ENCODE results near the gene HMBS. TPM values are rescaled to one million over a fixed set of nuclear protein-coding genes. Genes with fewer than 3 reads are reported as not detected.

HMBS gene
- polyA plus RNA-seq, 1 donor = 25.3 TPM

DNA sequence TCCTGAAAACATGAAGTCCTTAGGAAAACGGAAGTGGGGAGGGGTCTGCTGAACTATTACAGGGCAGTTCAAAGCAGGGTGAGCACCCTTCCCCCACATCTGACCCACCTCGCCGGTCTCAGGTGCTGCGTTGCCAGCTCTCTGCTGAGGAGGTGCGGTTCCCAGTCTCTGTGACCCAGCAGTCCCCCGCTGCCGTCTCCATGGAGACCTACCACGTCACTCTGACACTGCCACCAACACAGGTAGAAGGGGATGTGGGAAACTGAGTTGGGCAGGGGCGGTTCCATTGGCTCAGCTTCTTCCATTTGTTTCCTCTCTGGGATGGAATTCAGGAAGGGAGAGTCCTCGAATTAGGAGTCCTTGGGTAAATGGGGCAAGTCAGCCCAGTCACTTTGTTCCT lies 25.8 kb downstream of the HMBS start:
- no CpG with 5 or more reads among the region's 10 CpGs for WGBS (ENCODE audit: insufficient coverage, low lambda C conversion rate)
- no peaks in the 10 kb centered on the region for H3K27me3 ChIP-seq (ENCODE audit: control insufficient read depth, insufficient read depth, low read length)
- H3K36me3 ChIP-seq (ENCODE audit: control insufficient read depth, insufficient read depth, low read length) = peaks cover 51% of the 10 kb centered on the region
- no peak overlapping the region for H3K27ac ChIP-seq (ENCODE audit: low read length)
- H3K9me3 ChIP-seq (ENCODE audit: control insufficient read depth, low read depth, low read length) = no peaks in the 10 kb centered on the region
- H3K4me1 ChIP-seq (ENCODE audit: control insufficient read depth, insufficient read depth, low read length) = peaks cover 27% of the 10 kb centered on the region
- no peak for DNase-seq
- no peak overlapping the region for H3K4me3 ChIP-seq (ENCODE audit: low read length)

GRCh38 chr11:119111361-119111925 lies 26.8 kb downstream of the HMBS start:
- Histone ChIP-seq H3K27ac (ENCODE audit: low read length) (no peak overlapping the region), H3K4me3 (ENCODE audit: low read length) (no peak overlapping the region), H3K27me3 (ENCODE audit: control insufficient read depth, insufficient read depth, low read length) (no peaks in the 10 kb centered on the region), H3K9me3 (ENCODE audit: control insufficient read depth, low read depth, low read length) (no peaks in the 10 kb centered on the region), H3K4me1 (ENCODE audit: control insufficient read depth, insufficient read depth, low read length) (peaks cover 23% of the 10 kb centered on the region), H3K36me3 (ENCODE audit: control insufficient read depth, insufficient read depth, low read length) (peaks cover 61% of the 10 kb centered on the region)
- DNase-seq = no peak
- WGBS (ENCODE audit: insufficient coverage, low lambda C conversion rate) = 100% methylated on average over 2 of the region's 11 CpGs

DNA sequence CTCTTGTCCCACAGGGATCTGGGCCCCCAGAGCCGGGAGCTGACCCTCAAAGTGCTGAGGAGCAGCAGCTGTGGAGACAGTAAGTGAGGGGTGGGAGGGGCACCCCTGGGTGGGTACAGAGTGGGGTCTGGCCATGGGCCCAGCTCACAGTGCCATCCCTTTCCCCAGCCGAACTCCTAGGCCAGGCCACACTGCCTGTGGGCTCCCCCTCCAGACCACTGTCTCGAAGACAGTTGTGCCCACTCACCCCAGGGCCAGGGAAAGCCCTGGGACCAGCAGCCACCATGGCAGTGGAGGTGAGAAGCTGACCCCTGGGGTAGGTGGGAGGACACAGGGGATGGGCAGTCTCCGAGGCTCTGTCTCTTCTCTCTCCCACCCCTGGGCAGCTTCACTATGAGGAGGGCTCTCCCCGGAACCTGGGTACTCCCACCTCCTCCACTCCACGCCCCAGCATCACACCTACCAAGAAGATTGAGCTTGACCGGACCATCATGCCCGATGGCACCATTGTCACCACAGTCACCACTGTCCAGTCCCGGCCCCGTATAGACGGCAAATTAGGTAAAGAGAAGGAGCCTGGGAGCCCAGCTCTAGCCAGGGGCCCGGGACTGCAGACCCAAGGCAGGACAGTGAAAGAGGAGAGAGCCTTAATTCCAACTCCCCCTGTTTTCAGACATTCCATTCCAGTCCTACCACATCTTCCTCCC lies 27.8 kb downstream of the HMBS start:
- Histone ChIP-seq H3K27me3 (ENCODE audit: control insufficient read depth, insufficient read depth, low read length) (no peaks in the 10 kb centered on the region), H3K9me3 (ENCODE audit: control insufficient read depth, low read depth, low read length) (no peaks in the 10 kb centered on the region), H3K4me3 (ENCODE audit: low read length) (no peak overlapping the region)

GRCh38 chr11:119113716-119114115 lies 29.0 kb downstream of the HMBS start:
- Histone ChIP-seq H3K4me3 (ENCODE audit: low read length) (no peak overlapping the region), H3K36me3 (ENCODE audit: control insufficient read depth, insufficient read depth, low read length) (peaks cover 72% of the 10 kb centered on the region), H3K27me3 (ENCODE audit: control insufficient read depth, insufficient read depth, low read length) (no peaks in the 10 kb centered on the region), H3K27ac (ENCODE audit: low read length) (no peak overlapping the region), H3K4me1 (ENCODE audit: control insufficient read depth, insufficient read depth, low read length) (peaks cover 11% of the 10 kb centered on the region), H3K9me3 (ENCODE audit: control insufficient read depth, low read depth, low read length) (no peaks in the 10 kb centered on the region)
- WGBS (ENCODE audit: insufficient coverage, low lambda C conversion rate) = no CpG with 5 or more reads among the region's 9 CpGs
- DNase-seq = no peak

More for the DNA sequence above, 27.8 kb downstream of the HMBS start:
- WGBS (ENCODE audit: insufficient coverage, low lambda C conversion rate) = no CpG with 5 or more reads among the region's 12 CpGs
- no peak overlapping the region for H3K27ac ChIP-seq (ENCODE audit: low read length)
- no peak for DNase-seq
- H3K36me3 ChIP-seq (ENCODE audit: control insufficient read depth, insufficient read depth, low read length) = peaks cover 69% of the 10 kb centered on the region
- H3K4me1 ChIP-seq (ENCODE audit: control insufficient read depth, insufficient read depth, low read length) = peaks cover 18% of the 10 kb centered on the region

GRCh38 chr11:119114351-119114750 lies 29.7 kb downstream of the HMBS start:
- no peak overlapping the region for H3K4me3 ChIP-seq (ENCODE audit: low read length)
- peaks cover 6% of the 10 kb centered on the region for H3K4me1 ChIP-seq (ENCODE audit: control insufficient read depth, insufficient read depth, low read length)
- no peaks in the 10 kb centered on the region for H3K9me3 ChIP-seq (ENCODE audit: control insufficient read depth, low read depth, low read length)
- peaks cover 72% of the 10 kb centered on the region for H3K36me3 ChIP-seq (ENCODE audit: control insufficient read depth, insufficient read depth, low read length)
- DNase-seq = no peak
- no peak overlapping the region for H3K27ac ChIP-seq (ENCODE audit: low read length)
- no peaks in the 10 kb centered on the region for H3K27me3 ChIP-seq (ENCODE audit: control insufficient read depth, insufficient read depth, low read length)
- WGBS (ENCODE audit: insufficient coverage, low lambda C conversion rate) = no CpG with 5 or more reads among the region's 5 CpGs

GRCh38 chr11:119115484-119116234 lies 31.0 kb downstream of the HMBS start:
- DNase-seq = no peak
- Histone ChIP-seq H3K4me3 (ENCODE audit: low read length) (no peak overlapping the region), H3K36me3 (ENCODE audit: control insufficient read depth, insufficient read depth, low read length) (peaks cover 63% of the 10 kb centered on the region), H3K27ac (ENCODE audit: low read length) (no peak overlapping the region), H3K27me3 (ENCODE audit: control insufficient read depth, insufficient read depth, low read length) (no peaks in the 10 kb centered on the region), H3K9me3 (ENCODE audit: control insufficient read depth, low read depth, low read length) (no peaks in the 10 kb centered on the region), H3K4me1 (ENCODE audit: control insufficient read depth, insufficient read depth, low read length) (peaks cover 2% of the 10 kb centered on the region)
- 39% methylated on average over 2 of the region's 24 CpGs for WGBS (ENCODE audit: insufficient coverage, low lambda C conversion rate)

DNA sequence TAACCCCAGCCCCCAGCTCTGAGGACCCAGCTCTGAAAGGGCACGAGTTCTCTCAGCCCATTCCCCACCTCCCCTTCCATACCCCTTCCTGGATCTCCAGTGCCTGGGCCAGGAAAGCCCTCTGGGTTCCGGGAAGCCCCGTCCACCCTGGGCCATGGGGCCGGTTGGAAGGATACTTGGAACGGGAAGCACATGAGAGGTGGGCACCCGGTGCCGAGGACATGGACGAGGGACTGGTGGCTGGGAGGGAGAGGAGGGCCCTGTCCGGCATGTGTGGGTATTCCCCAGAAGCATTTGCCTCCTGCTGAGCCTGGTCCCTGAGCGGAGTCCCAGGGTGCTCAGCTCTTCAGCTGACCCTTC lies 31.5 kb downstream of the HMBS start:
- no peak for DNase-seq
- no CpG with 5 or more reads among the region's 10 CpGs for WGBS (ENCODE audit: insufficient coverage, low lambda C conversion rate)
- Histone ChIP-seq H3K27me3 (ENCODE audit: control insufficient read depth, insufficient read depth, low read length) (no peaks in the 10 kb centered on the region), H3K36me3 (ENCODE audit: control insufficient read depth, insufficient read depth, low read length) (peaks cover 58% of the 10 kb centered on the region), H3K27ac (ENCODE audit: low read length) (no peak overlapping the region), H3K4me3 (ENCODE audit: low read length) (no peak overlapping the region), H3K9me3 (ENCODE audit: control insufficient read depth, low read depth, low read length) (no peaks in the 10 kb centered on the region), H3K4me1 (ENCODE audit: control insufficient read depth, insufficient read depth, low read length) (peaks cover 4% of the 10 kb centered on the region)

DNA sequence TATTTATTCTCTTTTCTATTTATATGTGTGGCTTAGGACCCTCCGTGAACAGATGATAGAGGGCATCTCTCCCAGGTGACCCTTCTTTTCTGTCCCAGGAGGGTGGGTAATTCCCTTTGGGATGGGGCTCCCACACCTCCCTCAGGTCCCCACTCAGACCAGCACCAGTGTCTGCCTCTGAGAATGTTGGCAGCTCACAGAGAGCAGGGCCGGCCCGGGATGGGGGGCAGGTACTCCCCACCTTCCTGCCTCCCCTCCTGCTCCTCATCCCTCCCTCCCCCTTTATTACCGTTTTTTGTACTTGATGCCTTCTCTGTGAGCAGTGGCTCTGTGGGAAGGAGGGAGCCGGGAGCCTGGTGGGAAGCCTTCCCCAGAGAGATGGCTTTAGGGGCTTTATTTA lies 31.9 kb downstream of the HMBS start:
- Histone ChIP-seq H3K36me3 (ENCODE audit: control insufficient read depth, insufficient read depth, low read length) (peaks cover 54% of the 10 kb centered on the region), H3K27me3 (ENCODE audit: control insufficient read depth, insufficient read depth, low read length) (no peaks in the 10 kb centered on the region), H3K4me1 (ENCODE audit: control insufficient read depth, insufficient read depth, low read length) (peaks cover 4% of the 10 kb centered on the region), H3K4me3 (ENCODE audit: low read length) (no peak overlapping the region), H3K9me3 (ENCODE audit: control insufficient read depth, low read depth, low read length) (no peaks in the 10 kb centered on the region), H3K27ac (ENCODE audit: low read length) (no peak overlapping the region)
- no peak for DNase-seq
- no CpG with 5 or more reads among the region's 5 CpGs for WGBS (ENCODE audit: insufficient coverage, low lambda C conversion rate)

DNA sequence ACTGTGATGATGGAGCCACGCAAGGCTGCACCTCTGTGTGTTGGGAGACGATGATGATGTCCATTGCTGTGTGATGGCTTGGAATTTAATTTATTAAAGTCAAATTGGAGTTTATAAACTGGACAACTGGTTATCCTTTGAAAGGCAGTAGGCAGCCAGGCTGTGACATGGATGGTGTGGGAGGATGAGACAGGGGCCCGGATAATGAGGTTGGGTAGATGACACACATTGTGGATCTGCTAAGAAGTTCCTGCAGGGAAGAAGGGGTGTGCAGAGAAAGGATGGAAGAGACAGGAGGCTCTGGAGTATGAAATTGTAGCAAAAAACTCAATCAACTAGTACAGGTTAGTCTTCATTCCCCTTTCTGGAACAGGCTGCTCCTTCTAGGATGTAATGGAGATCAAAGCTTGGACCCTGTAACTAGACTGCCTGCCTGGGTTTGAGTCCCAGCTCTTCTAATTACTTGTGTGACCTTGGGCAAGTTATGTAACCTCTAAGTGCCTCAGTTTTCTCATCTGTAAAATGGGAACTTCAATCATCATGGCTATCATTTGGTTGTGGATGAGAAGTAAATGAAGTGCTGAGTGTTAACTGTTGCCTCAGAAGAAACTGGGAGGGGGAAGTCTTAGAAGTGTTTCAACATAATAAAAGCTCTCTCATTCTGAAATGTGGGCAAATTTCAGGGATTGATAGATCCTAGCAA lies 32.5 kb downstream of the HMBS start:
- WGBS (ENCODE audit: insufficient coverage, low lambda C conversion rate) = no CpG with 5 or more reads among the region's 3 CpGs
- H3K36me3 ChIP-seq (ENCODE audit: control insufficient read depth, insufficient read depth, low read length) = peaks cover 48% of the 10 kb centered on the region
- H3K9me3 ChIP-seq (ENCODE audit: control insufficient read depth, low read depth, low read length) = no peaks in the 10 kb centered on the region
- H3K4me3 ChIP-seq (ENCODE audit: low read length) = no peak overlapping the region
- DNase-seq = no peak
- peaks cover 6% of the 10 kb centered on the region for H3K4me1 ChIP-seq (ENCODE audit: control insufficient read depth, insufficient read depth, low read length)
- no peaks in the 10 kb centered on the region for H3K27me3 ChIP-seq (ENCODE audit: control insufficient read depth, insufficient read depth, low read length)
- no peak overlapping the region for H3K27ac ChIP-seq (ENCODE audit: low read length)

- Histone ChIP-seq H3K36me3 (ENCODE audit: control insufficient read depth, insufficient read depth, low read length) (peaks cover 38% of the 10 kb centered on the region), H3K27ac (ENCODE audit: low read length) (no peak overlapping the region), H3K4me1 (ENCODE audit: control insufficient read depth, insufficient read depth, low read length) (peaks cover 14% of the 10 kb centered on the region), H3K4me3 (ENCODE audit: low read length) (no peak overlapping the region), H3K27me3 (ENCODE audit: control insufficient read depth, insufficient read depth, low read length) (no peaks in the 10 kb centered on the region), H3K9me3 (ENCODE audit: control insufficient read depth, low read depth, low read length) (no peaks in the 10 kb centered on the region)
- no peak for DNase-seq
- 100% methylated on average over 2 of the region's 5 CpGs for WGBS (ENCODE audit: insufficient coverage, low lambda C conversion rate)
Observed at GRCh38 chr11:119118227-119118626, 33.5 kb downstream of the HMBS start.
